WTC11 (cell line): Measurements from ENCODE around the gene RAC3. TPM values are rescaled to one million over a fixed set of nuclear protein-coding genes. Genes with fewer than 3 reads are reported as not detected.

Experiments used
- ATAC-seq: fragments of 200-7000 bp; cut with Tn5 transposase; 2 replicates; pipeline ENCODE4 v1.10.0; 2021; ENCODE audit warnings: mild to moderate bottlenecking, moderate library complexity
- CTCF ChIA-PET: fragments of 300-600 bp; sonication (Branson Sonifier 250); formaldehyde crosslinking; loops from one replicate; lab custom pipeline; 2021; ENCODE audit warnings: antibody characterized with exemption; lab: Charles Lee
- POLR2A ChIA-PET: fragments of 350-600 bp; sonication (Branson Sonifier 250); formaldehyde crosslinking; loops from one replicate; lab custom pipeline; 2021; ENCODE audit warnings: antibody characterized with exemption; lab: Charles Lee
- DNase-seq: peaks from one replicate; pipeline ENCODE4 v3.0.0; 2021; ENCODE audit warnings: low spot score
- H3K27ac Mint-ChIP-seq: 2 replicates; pipeline ENCODE4 v1.8.0; 2021; ENCODE audit warnings: mixed read lengths
- H3K27me3 Mint-ChIP-seq: 2 replicates; pipeline ENCODE4 v1.8.0; 2021; ENCODE audit warnings: low read depth, mild to moderate bottlenecking, moderate library complexity, mixed read lengths
- H3K36me3 Mint-ChIP-seq: 2 replicates; pipeline ENCODE4 v1.8.0; 2021; ENCODE audit warnings: mixed read lengths
- H3K4me1 Mint-ChIP-seq: 2 replicates; pipeline ENCODE4 v1.8.0; 2022; ENCODE audit warnings: mixed read lengths
- H3K4me3 Mint-ChIP-seq: 2 replicates; pipeline ENCODE4 v1.8.0; 2021; ENCODE audit warnings: mild to moderate bottlenecking, moderate library complexity, mixed read lengths
- H3K9me3 Mint-ChIP-seq: 2 replicates; pipeline ENCODE4 v1.8.0; 2021; ENCODE audit warnings: mixed read lengths
- ATF1 ChIP-seq: sonication (generic); formaldehyde crosslinking; IDR thresholded peaks from 2 replicates; pipeline ENCODE4 v1.8.1; 2023; ENCODE audit warnings: mild to moderate bottlenecking, moderate library complexity, missing genetic modification reagents
- E2F1 ChIP-seq: sonication (generic); formaldehyde crosslinking; IDR thresholded peaks from 2 replicates; pipeline ENCODE4 v1.8.0; 2022; ENCODE audit warnings: mild to moderate bottlenecking, missing genetic modification reagents
- GABPB1 ChIP-seq: sonication (generic); formaldehyde crosslinking; IDR thresholded peaks from 2 replicates; pipeline ENCODE4 v1.8.1; 2023; ENCODE audit warnings: mild to moderate bottlenecking, missing genetic modification reagents
- IRF1 ChIP-seq: sonication (generic); formaldehyde crosslinking; IDR thresholded peaks from 2 replicates; pipeline ENCODE4 v1.8.0; 2023; ENCODE audit warnings: missing genetic modification reagents
- MAX ChIP-seq: sonication (generic); formaldehyde crosslinking; IDR thresholded peaks from 2 replicates; pipeline ENCODE4 v1.8.0; 2022; ENCODE audit warnings: mild to moderate bottlenecking, missing genetic modification reagents
- NFATC4 ChIP-seq: fragments of 250-450 bp; sonication (Bioruptor Pico); IDR thresholded peaks from 2 replicates; pipeline ENCODE4 v1.9.0; 2021; ENCODE audit warnings: mild to moderate bottlenecking
- NR1H2 ChIP-seq: sonication (generic); formaldehyde crosslinking; IDR thresholded peaks from 2 replicates; pipeline ENCODE4 v1.9.0; 2021; ENCODE audit warnings: mild to moderate bottlenecking, moderate library complexity, missing genetic modification reagents
- NR3C1 ChIP-seq: sonication (generic); formaldehyde crosslinking; conservative IDR thresholded peaks from 2 replicates; pipeline ENCODE4 v1.8.1; 2023; ENCODE audit warnings: low read depth, mild to moderate bottlenecking, missing genetic modification reagents
- SMAD3 ChIP-seq: sonication (generic); formaldehyde crosslinking; IDR thresholded peaks from 2 replicates; pipeline ENCODE4 v1.8.0; 2022; ENCODE audit warnings: missing genetic modification reagents, mild to moderate bottlenecking, borderline replicate concordance
- TEAD1 ChIP-seq: sonication (generic); formaldehyde crosslinking; IDR thresholded peaks from 2 replicates; pipeline ENCODE4 v1.8.0; 2022; ENCODE audit warnings: mild to moderate bottlenecking, missing genetic modification reagents
- USF2 ChIP-seq: sonication (generic); formaldehyde crosslinking; IDR thresholded peaks from 2 replicates; pipeline ENCODE4 v1.8.1; 2023; ENCODE audit warnings: mild to moderate bottlenecking, missing genetic modification reagents, moderate library complexity
- ZBTB21 ChIP-seq: sonication (generic); formaldehyde crosslinking; IDR thresholded peaks from 2 replicates; pipeline ENCODE4 v1.8.1; 2023; ENCODE audit warnings: mild to moderate bottlenecking, missing genetic modification reagents, borderline replicate concordance
- ZNF121 ChIP-seq: sonication (generic); formaldehyde crosslinking; IDR thresholded peaks from 2 replicates; pipeline ENCODE4 v1.8.0; 2023; ENCODE audit warnings: missing genetic modification reagents
- ZNF232 ChIP-seq: sonication (generic); formaldehyde crosslinking; IDR thresholded peaks from 2 replicates; pipeline ENCODE4 v1.8.0; 2022; ENCODE audit warnings: mild to moderate bottlenecking, missing genetic modification reagents
- ZNF396 ChIP-seq: fragments of 250-450 bp; sonication (Bioruptor Pico); IDR thresholded peaks from 2 replicates; pipeline ENCODE4 v1.8.0; 2021; ENCODE audit warnings: mild to moderate bottlenecking, moderate library complexity, borderline replicate concordance
- total RNA-seq: library from RNA; stranded (reverse); gene quantifications from 3 replicates; pipeline ENCODE4 v1.2.3, GENCODE V29; 2021
- TF ChIP-seq, protein P1 (sequence below): sonication (generic); formaldehyde crosslinking; IDR thresholded peaks from 2 replicates; pipeline ENCODE4 v1.8.1; 2023; ENCODE audit warnings: mild to moderate bottlenecking, moderate library complexity, missing genetic modification reagents
- TF ChIP-seq, protein P2 (sequence below): fragments of 250-450 bp; sonication (Bioruptor Pico); IDR thresholded peaks from 2 replicates; pipeline ENCODE4 v1.9.0; 2021; ENCODE audit warnings: mild to moderate bottlenecking, borderline replicate concordance
- TF ChIP-seq, protein P3 (sequence below): sonication (generic); formaldehyde crosslinking; IDR thresholded peaks from 2 replicates; pipeline ENCODE4 v1.8.1; 2023; ENCODE audit warnings: mild to moderate bottlenecking, missing genetic modification reagents, moderate library complexity

The RAC3 gene
- total RNA-seq, 1 experiment from 2014 or later = 163 TPM

DNA sequence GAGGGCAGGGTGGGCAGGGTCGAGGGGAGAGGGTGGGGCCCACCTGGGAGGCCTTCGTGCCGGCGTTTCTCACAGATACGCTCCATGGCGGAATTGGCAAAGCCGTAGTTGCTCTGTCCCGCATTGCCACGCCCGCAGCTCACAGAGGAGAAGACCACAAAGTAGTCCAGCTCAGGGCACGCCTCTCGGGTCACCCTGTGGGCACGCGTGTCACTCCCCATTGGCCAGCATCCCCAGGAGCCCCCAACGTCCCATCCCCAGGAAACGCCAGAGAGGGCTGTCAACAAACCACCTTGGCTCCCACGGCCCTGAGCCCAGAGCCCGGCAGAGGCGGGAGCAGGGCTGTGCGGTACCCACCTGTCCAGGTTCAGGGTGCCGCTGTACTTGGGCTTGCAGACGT is 50.5 kb downstream of the RAC3 start:
- Mint-ChIP-seq H3K27ac (no peak overlapping the region), H3K9me3 (no peaks in the 10 kb centered on the region), H3K4me3 (no peak overlapping the region), H3K27me3 (no peaks in the 10 kb centered on the region), H3K4me1 (no peaks in the 10 kb centered on the region), H3K36me3 (peaks cover 22% of the 10 kb centered on the region)
- TF ChIP-seq USF2 (CRISPR knock-in tag) = no peak
- no peak for TF ChIP-seq SMAD3 (CRISPR knock-in tag)
- no peak for TF ChIP-seq GABPB1
- CTCF ChIA-PET = interaction anchor here (2.0 kb wide), 1 partner anchor 52 kb away, joined by 8 read pairs; no protein-coding TSS in a partner anchor
- ATAC-seq (no peak), DNase-seq (no peak)
- POLR2A ChIA-PET = interaction anchor here (1.0 kb wide), 1 partner anchor 49 kb away, joined by 3 read pairs; no protein-coding TSS in a partner anchor

DNA sequence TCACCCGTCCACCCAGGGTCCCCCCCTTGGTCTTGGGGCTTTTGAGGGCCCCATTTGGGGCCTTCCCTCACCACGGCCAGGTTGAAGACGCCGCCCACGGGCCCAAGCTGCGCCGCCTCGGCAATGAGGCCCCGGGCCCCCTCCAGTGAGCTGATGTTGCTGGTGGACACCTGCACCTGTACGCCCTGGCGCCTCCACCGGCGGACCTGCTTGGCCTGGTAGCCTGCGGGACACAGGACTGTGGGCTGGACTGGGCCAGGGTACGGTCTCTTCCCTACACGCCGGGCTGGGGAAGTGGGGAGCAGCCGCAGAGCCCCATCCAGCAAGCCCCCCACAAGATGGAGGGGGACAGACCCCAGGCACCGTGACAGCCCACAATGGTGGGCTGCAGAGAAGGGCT is 51.0 kb downstream of the RAC3 start:
- H3K4me1 Mint-ChIP-seq = no peaks in the 10 kb centered on the region
- ChIA-PET CTCF (interaction anchor here (2.0 kb wide), 1 partner anchor 52 kb away, joined by 8 read pairs; no protein-coding TSS in a partner anchor), POLR2A (interaction anchor here (1.0 kb wide), 1 partner anchor 50 kb away, joined by 3 read pairs; no protein-coding TSS in a partner anchor)
- no peak overlapping the region for H3K4me3 Mint-ChIP-seq
- no peaks in the 10 kb centered on the region for H3K9me3 Mint-ChIP-seq
- ATAC-seq (no peak), DNase-seq (no peak)
- H3K27ac Mint-ChIP-seq = no peak overlapping the region
- H3K36me3 Mint-ChIP-seq = peaks cover 23% of the 10 kb centered on the region
- no peaks in the 10 kb centered on the region for H3K27me3 Mint-ChIP-seq
- TF ChIP-seq, protein P1, sequence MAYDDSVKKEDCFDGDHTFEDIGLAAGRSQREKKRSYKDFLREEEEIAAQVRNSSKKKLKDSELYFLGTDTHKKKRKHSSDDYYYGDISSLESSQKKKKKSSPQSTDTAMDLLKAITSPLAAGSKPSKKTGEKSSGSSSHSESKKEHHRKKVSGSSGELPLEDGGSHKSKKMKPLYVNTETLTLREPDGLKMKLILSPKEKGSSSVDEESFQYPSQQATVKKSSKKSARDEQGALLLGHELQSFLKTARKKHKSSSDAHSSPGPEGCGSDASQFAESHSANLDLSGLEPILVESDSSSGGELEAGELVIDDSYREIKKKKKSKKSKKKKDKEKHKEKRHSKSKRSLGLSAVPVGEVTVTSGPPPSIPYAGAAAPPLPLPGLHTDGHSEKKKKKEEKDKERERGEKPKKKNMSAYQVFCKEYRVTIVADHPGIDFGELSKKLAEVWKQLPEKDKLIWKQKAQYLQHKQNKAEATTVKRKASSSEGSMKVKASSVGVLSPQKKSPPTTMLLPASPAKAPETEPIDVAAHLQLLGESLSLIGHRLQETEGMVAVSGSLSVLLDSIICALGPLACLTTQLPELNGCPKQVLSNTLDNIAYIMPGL (CRISPR knock-in tag) = no peak
- TF ChIP-seq IRF1 (CRISPR knock-in tag) (no peak), MAX (CRISPR knock-in tag) (no peak), ZNF396 (no peak), ZNF232 (no peak), ZNF121 (CRISPR knock-in tag) (no peak), ZBTB21 (CRISPR knock-in tag) (no peak), TEAD1 (CRISPR knock-in tag) (no peak), NR1H2 (CRISPR knock-in tag) (no peak), NR3C1 (CRISPR knock-in tag) (no peak), ATF1 (CRISPR knock-in tag) (no peak), E2F1 (CRISPR knock-in tag) (no peak), NFATC4 (CRISPR knock-in tag) (no peak)
- TF ChIP-seq, protein P2, sequence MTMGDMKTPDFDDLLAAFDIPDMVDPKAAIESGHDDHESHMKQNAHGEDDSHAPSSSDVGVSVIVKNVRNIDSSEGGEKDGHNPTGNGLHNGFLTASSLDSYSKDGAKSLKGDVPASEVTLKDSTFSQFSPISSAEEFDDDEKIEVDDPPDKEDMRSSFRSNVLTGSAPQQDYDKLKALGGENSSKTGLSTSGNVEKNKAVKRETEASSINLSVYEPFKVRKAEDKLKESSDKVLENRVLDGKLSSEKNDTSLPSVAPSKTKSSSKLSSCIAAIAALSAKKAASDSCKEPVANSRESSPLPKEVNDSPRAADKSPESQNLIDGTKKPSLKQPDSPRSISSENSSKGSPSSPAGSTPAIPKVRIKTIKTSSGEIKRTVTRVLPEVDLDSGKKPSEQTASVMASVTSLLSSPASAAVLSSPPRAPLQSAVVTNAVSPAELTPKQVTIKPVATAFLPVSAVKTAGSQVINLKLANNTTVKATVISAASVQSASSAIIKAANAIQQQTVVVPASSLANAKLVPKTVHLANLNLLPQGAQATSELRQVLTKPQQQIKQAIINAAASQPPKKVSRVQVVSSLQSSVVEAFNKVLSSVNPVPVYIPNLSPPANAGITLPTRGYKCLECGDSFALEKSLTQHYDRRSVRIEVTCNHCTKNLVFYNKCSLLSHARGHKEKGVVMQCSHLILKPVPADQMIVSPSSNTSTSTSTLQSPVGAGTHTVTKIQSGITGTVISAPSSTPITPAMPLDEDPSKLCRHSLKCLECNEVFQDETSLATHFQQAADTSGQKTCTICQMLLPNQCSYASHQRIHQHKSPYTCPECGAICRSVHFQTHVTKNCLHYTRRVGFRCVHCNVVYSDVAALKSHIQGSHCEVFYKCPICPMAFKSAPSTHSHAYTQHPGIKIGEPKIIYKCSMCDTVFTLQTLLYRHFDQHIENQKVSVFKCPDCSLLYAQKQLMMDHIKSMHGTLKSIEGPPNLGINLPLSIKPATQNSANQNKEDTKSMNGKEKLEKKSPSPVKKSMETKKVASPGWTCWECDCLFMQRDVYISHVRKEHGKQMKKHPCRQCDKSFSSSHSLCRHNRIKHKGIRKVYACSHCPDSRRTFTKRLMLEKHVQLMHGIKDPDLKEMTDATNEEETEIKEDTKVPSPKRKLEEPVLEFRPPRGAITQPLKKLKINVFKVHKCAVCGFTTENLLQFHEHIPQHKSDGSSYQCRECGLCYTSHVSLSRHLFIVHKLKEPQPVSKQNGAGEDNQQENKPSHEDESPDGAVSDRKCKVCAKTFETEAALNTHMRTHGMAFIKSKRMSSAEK (CRISPR knock-in tag) = no peak
- TF ChIP-seq, protein P3, sequence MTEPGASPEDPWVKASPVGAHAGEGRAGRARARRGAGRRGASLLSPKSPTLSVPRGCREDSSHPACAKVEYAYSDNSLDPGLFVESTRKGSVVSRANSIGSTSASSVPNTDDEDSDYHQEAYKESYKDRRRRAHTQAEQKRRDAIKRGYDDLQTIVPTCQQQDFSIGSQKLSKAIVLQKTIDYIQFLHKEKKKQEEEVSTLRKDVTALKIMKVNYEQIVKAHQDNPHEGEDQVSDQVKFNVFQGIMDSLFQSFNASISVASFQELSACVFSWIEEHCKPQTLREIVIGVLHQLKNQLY (CRISPR knock-in tag) = no peak
